Right atrium auricular region (tissue), 2 donors: ENCODE measurements around the gene GXYLT2. TPM values are rescaled to one million over a fixed set of nuclear protein-coding genes. Genes with fewer than 3 reads are reported as not detected.

Source experiments
- DNase-seq: peaks from one replicate; pipeline ENCODE4 v3.0.0-alpha.2; 2019; ENCODE audit warnings: low spot score
- H3K27ac ChIP-seq, 2 donors: fragments of 200-600 bp; sonication (generic); 1 replicate in 1 of 2; 2 replicates in 1 of 2; pipeline ENCODE4 v1.5.1; 2016 to 2019
- H3K27me3 ChIP-seq, 2 donors: fragments of 200-600 bp; sonication (generic); one replicate each; pipeline versions ENCODE4 v1.5.1 to v1.6.0; 2017 to 2019
- H3K36me3 ChIP-seq: fragments of 200-600 bp; sonication (generic); one replicate; pipeline ENCODE4 v1.5.1; 2016
- H3K4me1 ChIP-seq, 2 donors: fragments of 200-600 bp; sonication (generic); one replicate each; pipeline versions ENCODE4 v1.5.1 to v1.6.0; 2017 to 2019
- H3K4me3 ChIP-seq, 2 donors: fragments of 200-600 bp; sonication (generic); 1 replicate in 1 of 2; 2 replicates in 1 of 2; pipeline ENCODE4 v1.5.1; 2017 to 2019; ENCODE audit warnings: mild to moderate bottlenecking in 1 of 2, moderate library complexity in 1 of 2
- H3K9me3 ChIP-seq, 2 donors: fragments of 200-600 bp; sonication (generic); one replicate each; pipeline ENCODE4 v1.5.1; 2019
- CTCF ChIP-seq, 2 donors: fragments of 200-600 bp; sonication (generic); IDR thresholded peaks; one replicate each; pipeline ENCODE4 v1.5.1; 2019; ENCODE audit warnings: antibody characterized with exemption in 2 of 2
- total RNA-seq, 2 donors: library from RNA; depleted of rRNA; stranded (reverse); fragments of >200 nt; gene quantifications; one replicate each; pipeline ENCODE4 v1.1.0, GENCODE V29; 2016

Gene GXYLT2
- total RNA-seq, 2 donors from 2014 or later: 31.7 to 37.3 TPM

- Histone ChIP-seq H3K4me1 (no peaks in the 10 kb centered on the region), H3K4me3 (no peak overlapping the region), H3K27me3 (no peaks in the 10 kb centered on the region), H3K36me3 (no peaks in the 10 kb centered on the region), H3K9me3 (no peaks in the 10 kb centered on the region), H3K27ac (no peak overlapping the region)
- peak in 1 of 2 donors; percentile 27 for TF ChIP-seq CTCF (IDR thresholded peaks at IDR 0.05)
- no peak for DNase-seq
These were observed 89.4 kb downstream of the GXYLT2 start for GRCh38 chr3:72977060-72977808.

GRCh38 chr3:72982609-72983366, 94.9 kb downstream of the GXYLT2 start:
- TF ChIP-seq CTCF (IDR thresholded peaks at IDR 0.05): no peak
- no peak for DNase-seq
- Histone ChIP-seq H3K27me3 (no peaks in the 10 kb centered on the region), H3K4me1 (no peaks in the 10 kb centered on the region), H3K27ac (no peak overlapping the region), H3K36me3 (no peaks in the 10 kb centered on the region), H3K4me3 (no peak overlapping the region), H3K9me3 (peaks cover 0 to 11% of the 10 kb centered on the region in 2 donors)

DNA sequence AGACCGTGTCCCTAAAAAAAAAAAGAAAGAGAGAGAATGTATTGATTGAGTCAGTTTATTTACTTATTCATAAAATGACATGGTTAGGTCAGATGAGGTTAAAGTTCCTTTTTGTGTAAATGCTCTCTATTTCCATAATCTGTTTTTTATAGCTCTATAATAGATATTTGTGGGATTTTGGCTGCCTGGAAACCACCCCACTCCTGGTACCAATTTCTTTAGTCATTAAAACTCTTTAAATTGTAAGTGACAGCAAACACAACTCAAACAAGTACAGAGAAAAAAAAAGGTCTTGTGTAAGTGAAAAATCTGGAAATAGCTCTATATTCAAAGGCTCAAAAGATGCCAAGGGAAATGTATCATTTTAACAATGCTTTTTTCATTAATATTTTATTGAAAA, 97.7 kb downstream of the GXYLT2 start:
- no peaks in the 10 kb centered on the region for H3K27me3 ChIP-seq
- H3K36me3 ChIP-seq: no peaks in the 10 kb centered on the region
- H3K27ac ChIP-seq: no peak overlapping the region
- DNase-seq: no peak
- peaks cover 0 to 11% of the 10 kb centered on the region in 2 donors for H3K9me3 ChIP-seq
- no peak overlapping the region for H3K4me3 ChIP-seq
- no peak for TF ChIP-seq CTCF (IDR thresholded peaks at IDR 0.05)
- no peaks in the 10 kb centered on the region for H3K4me1 ChIP-seq

DNA sequence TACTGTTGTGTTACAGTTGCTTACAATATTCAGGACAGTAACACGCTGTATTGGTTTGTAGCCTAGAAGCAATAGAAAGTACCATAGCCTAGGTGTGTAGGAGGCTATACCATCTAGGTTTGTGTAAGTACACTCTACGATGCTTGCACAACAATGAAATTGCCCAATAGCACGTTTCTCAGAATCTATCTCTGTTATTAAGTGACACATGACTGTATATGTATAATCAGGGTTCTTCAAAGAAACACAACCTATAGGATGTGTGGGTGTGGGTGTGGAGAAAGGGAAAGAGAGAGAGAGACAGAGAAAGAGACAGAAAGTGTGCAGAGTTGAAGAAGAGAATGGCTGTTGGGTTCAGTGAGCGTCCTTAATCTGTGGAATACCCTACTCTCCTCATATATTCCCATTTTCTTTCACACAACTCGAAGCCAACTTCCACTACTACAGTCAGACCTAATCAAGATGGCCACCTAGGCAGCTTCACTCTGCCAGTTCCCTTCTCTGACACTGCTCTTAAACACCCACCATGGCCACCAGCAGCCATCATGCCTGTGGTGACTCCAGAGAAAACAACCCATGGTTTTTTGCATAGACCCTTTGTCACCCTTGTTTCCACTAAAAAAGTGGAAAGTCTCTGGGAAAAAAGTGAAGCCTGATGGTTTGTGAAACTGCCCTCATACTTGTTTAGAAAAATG, 103.0 kb downstream of the GXYLT2 start:
- no peak overlapping the region for H3K4me3 ChIP-seq
- no peaks in the 10 kb centered on the region for H3K36me3 ChIP-seq
- H3K27ac ChIP-seq: no peak overlapping the region
- no peak for TF ChIP-seq CTCF (IDR thresholded peaks at IDR 0.05)
- peaks cover 0 to under 1% of the 10 kb centered on the region in 2 donors for H3K9me3 ChIP-seq
- no peak for DNase-seq
- H3K27me3 ChIP-seq: no peaks in the 10 kb centered on the region
- H3K4me1 ChIP-seq: peaks cover 0 to 5% of the 10 kb centered on the region in 2 donors

DNA sequence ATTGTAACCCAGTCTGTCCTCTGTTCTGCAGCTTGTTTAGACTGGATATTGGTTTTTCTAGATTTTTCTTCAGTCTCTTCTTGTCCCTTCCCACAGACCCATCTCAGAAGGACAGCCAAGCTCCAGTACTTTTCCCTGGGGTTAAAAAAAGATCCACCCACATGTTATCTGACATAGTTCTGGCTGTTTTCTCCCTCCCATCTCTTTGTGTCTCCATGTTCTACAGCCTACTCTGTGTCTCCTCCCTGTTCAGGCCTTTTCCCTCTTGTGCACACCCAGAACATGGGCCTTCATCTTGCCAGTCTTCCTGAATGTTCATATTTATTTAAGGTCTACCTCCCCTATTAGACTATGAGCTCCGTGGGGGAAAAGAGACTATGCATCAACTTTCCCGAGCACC, 103.7 kb downstream of the GXYLT2 start:
- DNase-seq: no peak
- no peak for TF ChIP-seq CTCF (IDR thresholded peaks at IDR 0.05)
- H3K4me1 ChIP-seq: peaks cover 0 to 10% of the 10 kb centered on the region in 2 donors
- H3K9me3 ChIP-seq: no peaks in the 10 kb centered on the region
- H3K4me3 ChIP-seq: no peak overlapping the region
- H3K36me3 ChIP-seq: no peaks in the 10 kb centered on the region
- H3K27ac ChIP-seq: no peak overlapping the region
- no peaks in the 10 kb centered on the region for H3K27me3 ChIP-seq
